Spinal cord (tissue), 10 donors: ENCODE data around the gene CRTC1. TPM values are rescaled to one million over a fixed set of nuclear protein-coding genes. Genes with fewer than 3 reads are reported as not detected.

ENCODE experiments used
- DNase-seq, 6 donors: peaks; one replicate each; pipeline versions ENCODE4 v3.0.0 to v3.0.0-alpha.2; 2013 to 2015; ENCODE audit warnings: low spot score in 6 of 6, low read depth in 4 of 6
- H3K27ac ChIP-seq: one replicate; pipeline ENCODE4 v1.5.1; 2013; ENCODE audit warnings: low read depth, low read length, control low read depth
- H3K27me3 ChIP-seq: one replicate; pipeline ENCODE4 v1.6.1; 2013; ENCODE audit warnings: low read length; ENCODE audit not compliant: control insufficient read depth, insufficient read depth
- H3K36me3 ChIP-seq: one replicate; pipeline ENCODE4 v1.6.1; 2013; ENCODE audit warnings: low read length; ENCODE audit not compliant: control insufficient read depth, insufficient read depth
- H3K4me1 ChIP-seq: one replicate; pipeline ENCODE4 v1.6.1; 2013; ENCODE audit warnings: low read length; ENCODE audit not compliant: control insufficient read depth, insufficient read depth
- H3K4me3 ChIP-seq: one replicate; pipeline ENCODE4 v1.5.1; 2013; ENCODE audit warnings: low read depth, low read length, control low read depth
- H3K9me3 ChIP-seq: one replicate; pipeline ENCODE4 v1.6.1; 2013; ENCODE audit warnings: low read length; ENCODE audit not compliant: control insufficient read depth, insufficient read depth
- WGBS: methylation state at CpG from one replicate; pipeline ENCODE4 v1.1.5; 2013; ENCODE audit warnings: missing lambda C conversion rate; ENCODE audit not compliant: insufficient coverage; 5-methylcytosine and 5-hydroxymethylcytosine counted together
- polyA plus RNA-seq, 2 donors: library from polyadenylated mRNA; unstranded; fragments of 120-200 nt; gene quantifications; one replicate each; pipeline ENCODE4 v1.2.1, GENCODE V29; 2013; ENCODE audit not compliant: insufficient read length in 2 of 2
- total RNA-seq, 2 donors: library from RNA; depleted of rRNA in 1 of 2; stranded (reverse); fragments of 120-200 nt in 1 of 2; fragments of >200 nt in 1 of 2; gene quantifications; one replicate each; pipeline versions ENCODE4 v1.2.3 to v1.2.4, GENCODE V29; 2013 to 2014
- donor health status: healthy.

CRTC1 gene
- total and polyA plus RNA-seq, 4 donors = 5.6 to 45.3 (median 26.3) TPM

- Histone ChIP-seq H3K4me1 (peaks cover 37% of the 10 kb centered on the region), H3K27me3 (peaks cover 63% of the 10 kb centered on the region), H3K36me3 (peaks cover 28% of the 10 kb centered on the region), H3K27ac (no peak overlapping the region), H3K4me3 (no peak overlapping the region), H3K9me3 (no peaks in the 10 kb centered on the region)
- DNase-seq = peak in 2 of 6 donors; percentile 42 to 45
- WGBS = 6% methylated on average over 62 of the region's 65 CpGs
These were observed 102.0 kb downstream of the CRTC1 start for GRCh38 chr19:18785179-18786124.

DNA sequence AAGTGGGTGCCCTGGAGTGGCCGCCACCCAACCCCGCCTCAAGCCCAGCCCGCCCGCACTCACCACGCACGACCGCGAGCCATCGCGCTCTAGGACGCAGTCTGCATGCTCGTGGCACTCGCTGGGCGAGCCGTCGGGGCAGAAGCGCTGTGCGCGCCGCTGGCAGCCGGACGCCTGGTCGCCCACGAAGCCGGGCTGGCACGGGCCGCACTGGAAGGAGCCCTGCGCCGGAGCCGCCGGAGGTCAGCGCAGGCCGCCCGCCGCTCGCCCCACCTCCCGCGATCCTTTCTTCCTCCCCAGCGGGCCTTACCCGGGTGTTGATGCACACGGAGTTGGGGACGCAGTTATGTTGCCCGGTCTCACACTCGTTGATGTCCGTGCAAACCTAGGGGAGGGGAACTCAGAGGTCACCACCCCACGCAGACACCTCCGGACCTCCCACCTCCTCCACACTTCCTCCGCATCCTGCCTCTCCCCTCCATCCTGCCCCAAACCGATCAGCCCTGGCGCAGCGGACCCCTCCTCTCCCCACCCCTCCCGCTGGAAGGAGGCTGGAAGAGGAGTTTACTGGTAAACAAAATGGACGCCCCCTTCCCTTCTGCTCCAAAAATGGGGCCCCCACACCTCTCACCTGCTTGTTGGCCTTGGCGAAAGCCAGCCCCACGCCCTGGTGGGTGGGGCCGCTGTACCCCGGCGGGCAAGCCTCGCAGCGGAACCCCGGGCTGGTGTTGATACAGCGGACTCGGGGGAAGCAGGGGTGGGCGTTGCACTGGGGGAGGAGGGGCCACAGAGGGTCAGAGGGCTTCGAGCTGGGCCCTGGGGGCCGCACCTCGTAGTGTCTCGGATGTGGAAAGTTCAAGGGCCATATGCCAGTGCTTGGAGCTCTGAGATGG, 105.3 kb downstream of the CRTC1 start:
- Histone ChIP-seq H3K9me3 (no peaks in the 10 kb centered on the region), H3K27ac (no peak overlapping the region), H3K36me3 (no peaks in the 10 kb centered on the region), H3K4me1 (peaks cover 43% of the 10 kb centered on the region), H3K27me3 (peaks cover 95% of the 10 kb centered on the region), H3K4me3 (no peak overlapping the region)
- DNase-seq = no peak
- under 1% methylated on average over 60 of the region's 68 CpGs for WGBS

DNA sequence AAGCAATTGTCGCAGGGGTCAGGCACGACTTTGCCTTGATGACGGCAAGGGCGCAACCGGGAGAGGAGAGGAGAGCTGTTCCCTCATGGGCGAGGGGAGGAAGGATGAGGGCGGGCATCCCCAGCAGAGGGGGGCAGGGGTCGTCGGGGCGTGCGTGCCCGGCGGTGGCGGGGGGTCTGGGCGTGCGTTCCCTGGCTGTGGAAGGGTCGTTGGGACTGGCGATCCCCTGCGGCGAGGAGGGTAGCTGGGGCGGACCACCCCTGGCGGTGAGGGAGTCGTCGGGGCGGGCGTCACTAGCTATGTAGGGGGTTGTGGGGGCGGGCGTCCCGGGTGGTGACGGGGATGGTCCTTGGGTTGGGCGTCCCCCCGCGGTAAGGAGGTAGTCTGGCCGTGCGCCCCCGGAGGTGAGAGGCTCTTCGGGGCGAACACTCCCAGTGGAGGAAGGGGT, 106.0 kb downstream of the CRTC1 start:
- H3K27ac ChIP-seq = no peak overlapping the region
- DNase-seq = no peak
- H3K36me3 ChIP-seq = no peaks in the 10 kb centered on the region
- no peak overlapping the region for H3K4me3 ChIP-seq
- peaks cover 95% of the 10 kb centered on the region for H3K27me3 ChIP-seq
- H3K9me3 ChIP-seq = no peaks in the 10 kb centered on the region
- H3K4me1 ChIP-seq = peaks cover 43% of the 10 kb centered on the region
- under 1% methylated on average over 38 of the region's 38 CpGs for WGBS

DNA sequence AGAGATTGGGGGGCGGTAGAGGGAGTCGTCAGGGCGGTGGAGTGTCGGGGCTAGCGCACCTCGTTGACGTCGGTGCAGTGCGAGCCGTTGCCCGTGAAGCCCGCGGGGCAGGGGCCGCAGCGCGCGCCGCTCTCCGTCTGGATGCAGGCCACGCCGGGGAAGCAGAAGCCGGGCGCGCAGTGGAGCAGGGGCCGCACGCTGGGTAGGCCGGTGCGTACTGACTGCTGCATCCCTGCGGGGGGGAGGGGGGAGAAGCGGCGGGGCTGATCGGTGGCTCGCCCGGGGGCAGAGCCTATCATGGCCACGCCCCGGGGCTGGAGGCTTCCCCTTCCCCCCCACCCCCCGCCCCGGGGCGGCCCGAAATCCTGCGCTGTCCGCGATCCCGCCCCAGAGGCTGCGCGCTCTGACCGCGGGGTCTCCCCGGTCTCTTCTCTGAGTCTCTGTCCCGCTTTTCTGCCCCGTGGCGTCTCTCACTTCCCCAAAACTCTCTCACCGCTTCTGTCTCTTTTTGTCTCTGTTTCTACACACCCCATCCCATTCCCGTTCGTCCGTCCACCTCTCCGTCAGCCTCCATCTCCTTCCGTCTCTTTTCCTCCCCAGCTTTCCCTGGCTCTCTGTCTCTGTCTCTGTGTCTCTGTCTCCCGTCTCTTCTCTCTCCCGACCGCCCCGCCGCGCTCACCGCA, 106.5 kb downstream of the CRTC1 start:
- WGBS = under 1% methylated on average over 56 of the region's 65 CpGs

DNA sequence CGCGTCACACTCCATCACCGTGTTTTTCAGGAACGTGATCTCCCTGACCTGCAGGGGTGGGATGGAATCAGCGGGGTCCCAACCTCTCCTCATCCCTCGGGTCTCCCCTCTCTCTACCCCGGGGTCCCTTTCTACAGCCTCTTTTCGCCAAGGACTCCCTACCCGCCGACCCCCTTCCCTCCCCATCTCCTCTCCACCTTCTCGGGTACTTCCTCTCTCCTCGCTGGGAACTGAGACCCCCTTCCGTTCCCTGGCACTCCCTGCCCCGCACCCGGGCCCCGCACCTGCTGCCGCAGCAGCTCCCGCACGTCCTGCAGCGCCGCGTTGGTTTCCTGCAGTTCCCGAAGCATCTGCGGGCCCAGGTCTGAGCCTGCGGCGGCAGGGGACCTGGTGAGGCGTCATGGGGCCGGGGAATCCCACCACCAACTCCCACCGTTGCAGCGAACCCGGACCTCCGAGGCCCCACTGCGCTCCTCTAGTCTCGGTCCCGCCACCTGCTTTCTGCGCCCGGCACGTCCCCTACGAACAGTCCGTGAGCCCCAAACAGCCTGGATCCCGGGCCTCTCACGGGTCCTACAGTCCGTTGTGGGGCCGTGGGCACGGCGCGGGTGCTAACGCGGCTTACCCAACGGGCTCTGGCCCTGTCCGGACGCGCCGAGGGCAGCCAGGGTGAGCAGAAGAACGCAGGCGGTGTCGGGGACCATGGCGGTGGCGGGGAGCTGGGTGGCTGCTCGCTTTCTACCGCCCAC, 107.3 kb downstream of the CRTC1 start, which contains the start of gene COMP:
TSS of gene COMP (minus strand) at position 740 of the 749 bp plus-strand sequence. CDS start at position 704, 36 bp downstream.
- 2% methylated on average over 61 of the region's 61 CpGs for WGBS
- no peaks in the 10 kb centered on the region for H3K9me3 ChIP-seq
- DNase-seq = no peak
- H3K4me3 ChIP-seq = no peak within 1 kb of the TSS
- H3K27ac ChIP-seq = no peak within 1 kb of the TSS
- H3K4me1 ChIP-seq = peaks cover 38% of the 10 kb centered on the region
- peaks cover 94% of the 10 kb centered on the region for H3K27me3 ChIP-seq
- H3K36me3 ChIP-seq = no peaks in the 10 kb centered on the region

More for the DNA sequence above, 106.5 kb downstream of the CRTC1 start:
- Histone ChIP-seq H3K27me3 (peaks cover 94% of the 10 kb centered on the region), H3K9me3 (no peaks in the 10 kb centered on the region), H3K4me1 (peaks cover 39% of the 10 kb centered on the region), H3K27ac (no peak overlapping the region), H3K4me3 (no peak overlapping the region), H3K36me3 (no peaks in the 10 kb centered on the region)
- peak in 1 of 6 donors; percentile 8 for DNase-seq

- H3K4me1 ChIP-seq = peaks cover 38% of the 10 kb centered on the region
- WGBS = 9% methylated on average over 17 of the region's 21 CpGs
These were observed 107.8 kb downstream of the CRTC1 start for GRCh38 chr19:18791315-18791678.

DNA sequence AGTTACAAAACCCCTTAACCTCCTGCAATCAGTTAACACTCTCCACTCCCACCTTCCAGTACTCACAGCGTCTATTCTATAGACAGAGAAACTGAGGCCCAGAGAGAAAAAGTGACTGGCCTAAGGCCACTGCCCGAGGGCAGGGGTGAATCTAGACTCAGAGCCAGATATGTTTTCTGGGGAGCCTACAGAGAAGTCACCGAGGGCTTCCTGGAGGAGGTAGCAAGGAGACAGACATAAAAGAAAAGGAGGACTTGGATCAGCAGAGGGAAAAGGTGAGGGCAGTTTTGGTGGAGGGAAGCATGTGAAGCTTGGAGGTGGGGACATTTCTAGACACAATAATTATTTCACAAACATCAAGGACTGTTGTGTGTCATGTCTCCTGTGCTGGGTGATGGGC, 109.2 kb downstream of the CRTC1 start:
- Histone ChIP-seq H3K9me3 (no peaks in the 10 kb centered on the region), H3K36me3 (no peaks in the 10 kb centered on the region), H3K27ac (no peak overlapping the region), H3K4me3 (no peak overlapping the region), H3K27me3 (peaks cover 86% of the 10 kb centered on the region), H3K4me1 (peaks cover 34% of the 10 kb centered on the region)
- 71% methylated on average over 3 of the region's 3 CpGs for WGBS
- DNase-seq = no peak

More at GRCh38 chr19:18791315-18791678, 107.8 kb downstream of the CRTC1 start:
- no peak for DNase-seq
- no peaks in the 10 kb centered on the region for H3K36me3 ChIP-seq
- H3K4me3 ChIP-seq = no peak overlapping the region
- no peaks in the 10 kb centered on the region for H3K9me3 ChIP-seq
- no peak overlapping the region for H3K27ac ChIP-seq
- H3K27me3 ChIP-seq = peaks cover 93% of the 10 kb centered on the region

DNA sequence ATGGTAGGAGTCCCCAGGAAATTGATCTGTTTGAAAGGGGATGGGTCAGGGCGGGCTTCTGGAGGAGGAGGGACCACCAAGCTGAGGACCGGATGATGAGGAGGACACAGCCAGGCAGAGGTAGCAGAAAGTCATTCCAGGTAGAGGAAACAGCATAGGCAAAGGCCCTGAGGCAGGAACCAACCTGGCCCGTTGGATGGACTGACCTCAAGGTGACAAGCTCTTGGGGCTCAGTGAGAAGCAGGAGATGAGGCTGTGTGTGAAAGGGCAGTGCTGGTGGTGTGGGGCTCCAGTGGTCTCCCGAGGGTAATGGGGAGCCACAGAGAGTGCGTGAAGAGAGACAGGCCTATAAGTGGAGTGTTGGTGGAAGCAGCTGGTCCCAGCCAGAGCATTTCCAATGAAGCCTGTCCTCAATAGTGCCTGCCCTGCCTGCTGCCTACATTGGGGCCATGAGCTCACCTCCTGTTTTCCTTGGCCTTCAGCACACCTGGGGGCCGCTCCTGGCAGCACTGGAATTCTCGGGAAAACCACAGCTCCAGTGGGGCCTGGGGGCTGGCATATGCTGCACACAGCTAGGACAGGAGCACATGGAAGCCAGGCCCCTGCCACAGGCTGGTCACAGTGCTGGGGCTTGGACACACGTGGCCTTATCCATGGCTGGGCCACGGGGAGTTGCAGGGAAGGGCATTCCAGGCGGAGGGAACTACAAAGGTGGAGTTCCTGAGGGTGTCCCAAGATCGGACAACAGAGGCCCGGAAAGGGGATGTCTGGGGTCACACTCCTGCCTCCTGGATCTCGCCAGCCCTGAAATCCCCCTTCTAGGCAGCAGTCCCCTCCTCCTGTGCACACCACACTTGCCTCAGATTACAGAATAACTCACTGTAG, 109.9 kb downstream of the CRTC1 start:
- Histone ChIP-seq H3K27ac (no peak overlapping the region), H3K9me3 (no peaks in the 10 kb centered on the region), H3K4me1 (peaks cover 33% of the 10 kb centered on the region), H3K36me3 (no peaks in the 10 kb centered on the region), H3K4me3 (no peak overlapping the region), H3K27me3 (peaks cover 81% of the 10 kb centered on the region)
- 71% methylated on average over 12 of the region's 13 CpGs for WGBS
- DNase-seq = no peak
